A549 (cell line): ENCODE measurements around the gene AKR7A2. TPM values are rescaled to one million over a fixed set of nuclear protein-coding genes. Genes with fewer than 3 reads are reported as not detected.

Experiments
- ATAC-seq, 2 experiments: fragments of 200-7000 bp in 1 of 2; fragments of >200 bp in 1 of 2; cut with Nextera tagmentation in 1 of 2; cut with Tn5 transposase in 1 of 2; 3 replicates each; pipeline versions ENCODE4 v1.8.0 to v1.9.1; 2018 to 2020; ENCODE audit warnings: mild to moderate bottlenecking in 1 of 2, moderate library complexity in 1 of 2
- CTCF ChIA-PET: fragments of 300-600 bp; sonication (Branson Sonifier 250); formaldehyde crosslinking; extraction: SDS; loops from one replicate; lab custom pipeline; 2021; ENCODE audit warnings: antibody characterized with exemption, inconsistent platforms; lab: Yijun Ruan, JAX
- POLR2A ChIA-PET: fragments of 350-600 bp; formaldehyde crosslinking; extraction: SDS; loops from one replicate; lab custom pipeline; 2021; ENCODE audit warnings: antibody characterized with exemption, inconsistent platforms; lab: Yijun Ruan, JAX
- DNase-seq, 2 experiments: peaks; one replicate each; pipeline versions ENCODE4 v3.0.0 to v3.0.0-alpha.2; 2011 to 2016; ENCODE audit warnings: low read depth in 1 of 2, low spot score in 1 of 2
- FAIRE-seq: peaks from 2 replicates; lab custom pipeline; 2011; peaks lifted over from hg19 to GRCh38; lab: Jason Lieb, UNC
- H3K27ac ChIP-seq, 2 experiments: fragments of >200 bp; sonication (Bioruptor Twin); formaldehyde crosslinking; 3 replicates each; pipeline ENCODE4 v1.5.1; 2016 to 2017
- H3K4me1 ChIP-seq: fragments of >200 bp; sonication (Bioruptor Twin); formaldehyde crosslinking; 3 replicates; pipeline ENCODE4 v1.6.1; 2016
- H3K4me2 ChIP-seq: fragments of >200 bp; sonication (Bioruptor Twin); formaldehyde crosslinking; 3 replicates; pipeline ENCODE4 v1.6.1; 2016
- H3K4me3 ChIP-seq: fragments of >200 bp; sonication (Bioruptor Twin); formaldehyde crosslinking; 3 replicates; pipeline ENCODE4 v1.5.1; 2016
- H3K9me3 ChIP-seq: fragments of >200 bp; sonication (Bioruptor Twin); formaldehyde crosslinking; 3 replicates; pipeline ENCODE4 v1.6.1; 2016
- CEBPB ChIP-seq, 2 experiments: fragments of >200 bp in 1 of 2; sonication (Bioruptor Twin) in 1 of 2; formaldehyde crosslinking in 1 of 2; IDR thresholded peaks; 2 replicates each; pipeline ENCODE4 v1.6.1; 2012 to 2016
- CHD4 ChIP-seq: fragments of 200-600 bp; sonication (generic); IDR thresholded peaks from 2 replicates; pipeline ENCODE4 v1.6.1; 2016; ENCODE audit warnings: antibody characterized with exemption, mild to moderate bottlenecking, borderline replicate concordance
- E2F6 ChIP-seq: IDR thresholded peaks from 2 replicates; pipeline ENCODE4 v1.6.1; 2012; ENCODE audit warnings: low read depth, borderline replicate concordance
- EP300 ChIP-seq, 2 experiments: fragments of >200 bp; sonication (Bioruptor Twin); formaldehyde crosslinking; IDR thresholded peaks; 2 replicates in 1 of 2; 3 replicates in 1 of 2; pipeline ENCODE4 v1.6.1; 2016 to 2017
- NFE2L2 ChIP-seq: fragments of 150-350 bp; conservative IDR thresholded peaks from 2 replicates; pipeline ENCODE4 v1.6.1; 2014; ENCODE audit warnings: low read length
- NPAS2 ChIP-seq: fragments of 250-450 bp; sonication (Bioruptor Pico); IDR thresholded peaks from 2 replicates; pipeline ENCODE4 v1.8.0; 2022; ENCODE audit warnings: mild to moderate bottlenecking, moderate library complexity, borderline replicate concordance
- RAD21 ChIP-seq, 2 experiments: fragments of >200 bp in 1 of 2; sonication (Bioruptor Twin) in 1 of 2; formaldehyde crosslinking in 1 of 2; IDR thresholded peaks in 1 of 2; conservative IDR thresholded peaks in 1 of 2; 2 replicates in 1 of 2; 3 replicates in 1 of 2; pipeline ENCODE4 v1.6.1; 2012 to 2018; ENCODE audit warnings: inconsistent platforms in 1 of 2
- SREBF2 ChIP-seq: fragments of 450-650 bp; IDR thresholded peaks from 2 replicates; pipeline ENCODE4 v1.6.1; 2014; ENCODE audit warnings: mild to moderate bottlenecking, moderate library complexity
- ZFP36 ChIP-seq: fragments of 450-650 bp; IDR thresholded peaks from 2 replicates; pipeline ENCODE4 v1.6.1; 2014; ENCODE audit warnings: borderline replicate concordance; ENCODE audit not compliant: partially characterized antibody
- WGBS: methylation state at CpG from one replicate; pipeline ENCODE4 v1.1.6; 2017; ENCODE audit errors: missing lambda C conversion rate; 5-methylcytosine and 5-hydroxymethylcytosine counted together
- polyA plus RNA-seq, 4 experiments: library from polyadenylated mRNA; depleted of rRNA in 3 of 4; stranded (reverse); fragments of >200 nt; fragmentation: RNase III in 1 of 4; extraction: RNeasy Plus Mini Kit Qiagen cat#74134 plus additional on column Dnase treatment in 1 of 4; gene quantifications; 2 replicates in 3 of 4; 3 replicates in 1 of 4; pipeline ENCODE4 v1.2.3, GENCODE V29; 2011 to 2017

Gene AKR7A2
- polyA plus RNA-seq, 2 of the 4 experiments (the other 2 are of a cell fraction): 22.2 to 31.4 TPM

GRCh38 chr1:19336543-19336942 is 24.6 kb upstream of the AKR7A2 start (continued):
- TF ChIP-seq E2F6: no peak
- no peak for TF ChIP-seq EP300 (IDR thresholded peaks at IDR 0.05)
- TF ChIP-seq, all 56 proteins: peak for 0

- H3K4me1 ChIP-seq: no peaks in the 10 kb centered on the region
- TF ChIP-seq CEBPB (IDR thresholded peaks at IDR 0.05) (peak; percentile 12 to 40; a peak in 1 of 4 replicates), CHD4 (no peak)
- TF ChIP-seq, all 56 proteins: peak for 1
- no peak overlapping the region for H3K4me3 ChIP-seq
- POLR2A ChIA-PET: interaction anchor here (1.0 kb wide), 1 partner anchor 21 kb away, joined by 3 read pairs; the partner anchor contains the start of gene SLC66A1
- no peaks in the 10 kb centered on the region for H3K9me3 ChIP-seq
- DNase-seq (no peak), FAIRE-seq (no peak), ATAC-seq (no peak)
- no peak overlapping the region for H3K4me2 ChIP-seq
- H3K27ac ChIP-seq: no peak overlapping the region
- CTCF ChIA-PET: interaction anchor here (1.3 to 2.5 kb wide), 2 partner anchors 10 to 41 kb away, joined by 3 to 9 read pairs; no protein-coding TSS in a partner anchor
- 73% methylated on average over 6 of the region's 9 CpGs for WGBS
These were observed 21.8 kb upstream of the AKR7A2 start for GRCh38 chr1:19333587-19334354.

GRCh38 chr1:19332832-19333231 is 20.9 kb upstream of the AKR7A2 start:
- POLR2A ChIA-PET: interaction anchor here (1.0 kb wide), 1 partner anchor 20 kb away, joined by 3 read pairs; the partner anchor contains the start of gene SLC66A1
- Histone ChIP-seq H3K4me2 (no peak overlapping the region), H3K4me3 (no peak overlapping the region), H3K27ac (no peak overlapping the region), H3K4me1 (no peaks in the 10 kb centered on the region), H3K9me3 (no peaks in the 10 kb centered on the region)
- TF ChIP-seq RAD21 (conservative IDR thresholded peaks at IDR 0.05 in 1 of 2, IDR thresholded peaks at IDR 0.05 in 1 of 2) (no peak), NPAS2 (CRISPR knock-in tag) (no peak)
- WGBS: 90% methylated on average over 9 of the region's 12 CpGs
- FAIRE-seq: no peak
- CTCF ChIA-PET: interaction anchor here (1.3 kb wide), 1 partner anchor 42 kb away, joined by 3 read pairs; no protein-coding TSS in a partner anchor
- no peak for DNase-seq
- ATAC-seq: no peak

GRCh38 chr1:19331262-19331878 is 19.4 kb upstream of the AKR7A2 start:
- H3K4me2 ChIP-seq: no peak overlapping the region
- no peak for ATAC-seq
- TF ChIP-seq SREBF2: no peak

GRCh38 chr1:19330449-19331135 is 18.6 kb upstream of the AKR7A2 start:
- no peaks in the 10 kb centered on the region for H3K4me1 ChIP-seq
- DNase-seq: no peak
- TF ChIP-seq ZFP36 (peak; percentile 75), NFE2L2 (no peak)
- no peak for ATAC-seq
- no peak for FAIRE-seq
- ChIA-PET CTCF (interaction anchor here (1.2 to 1.5 kb wide), 4 partner anchors 9 to 320 kb away, joined by 3 to 6 read pairs (median 4); no protein-coding TSS in a partner anchor), POLR2A (interaction anchor here (0.6 kb wide), 1 partner anchor 66 kb away, joined by 7 read pairs; no protein-coding TSS in a partner anchor)
- no peak overlapping the region for H3K27ac ChIP-seq
- no peak overlapping the region for H3K4me3 ChIP-seq
- 89% methylated on average over 7 of the region's 14 CpGs for WGBS
- no peak overlapping the region for H3K4me2 ChIP-seq
- no peaks in the 10 kb centered on the region for H3K9me3 ChIP-seq

More at GRCh38 chr1:19331262-19331878, 19.4 kb upstream of the AKR7A2 start:
- Histone ChIP-seq H3K4me1 (no peaks in the 10 kb centered on the region), H3K4me3 (no peak overlapping the region), H3K27ac (no peak overlapping the region), H3K9me3 (no peaks in the 10 kb centered on the region)
- FAIRE-seq (no peak), DNase-seq (no peak)
- WGBS: 95% methylated on average over 5 of the region's 13 CpGs
- CTCF ChIA-PET: interaction anchor here (0.8 to 1.3 kb wide), 4 partner anchors 10 to 319 kb away, joined by 3 to 6 read pairs (median 4); no protein-coding TSS in a partner anchor
- POLR2A ChIA-PET: no interaction called here
